ENCODE data around the gene BDH1.

Gene BDH1

GRCh38 chr3:197547306-197548011, 8.3 kb downstream of the BDH1 start:
- no peak for DNase-seq

- DNase-seq, result no peak
Measured at GRCh38 chr3:197546307-197547085, 9.3 kb downstream of the BDH1 start.

- DNase-seq, result no peak
Measured at GRCh38 chr3:197545571-197545970, 10.2 kb downstream of the BDH1 start.

GRCh38 chr3:197545101-197545500, 10.7 kb downstream of the BDH1 start:
- no peak for DNase-seq

GRCh38 chr3:197542741-197543454, 12.9 kb downstream of the BDH1 start:
- DNase-seq, result no peak

GRCh38 chr3:197541756-197542539, 13.8 kb downstream of the BDH1 start:
- no peak for DNase-seq

- DNase-seq, result no peak
Measured at GRCh38 chr3:197540961-197541377, 14.8 kb downstream of the BDH1 start.

GRCh38 chr3:197539651-197540051, 16.1 kb downstream of the BDH1 start:
- no peak for DNase-seq

GRCh38 chr3:197533927-197534725, 21.6 kb downstream of the BDH1 start:
- DNase-seq, result no peak

- no peak for DNase-seq
Measured at GRCh38 chr3:197533396-197533795, 22.4 kb downstream of the BDH1 start.

GRCh38 chr3:197532388-197532787, 23.4 kb downstream of the BDH1 start:
- no peak for DNase-seq

GRCh38 chr3:197528190-197528589, 27.6 kb downstream of the BDH1 start:
- no peak for DNase-seq

- DNase-seq, result no peak
Measured at GRCh38 chr3:197527569-197527968, 28.2 kb downstream of the BDH1 start.

- DNase-seq, result no peak
Measured at GRCh38 chr3:197525706-197526105, 30.1 kb downstream of the BDH1 start.

GRCh38 chr3:197524128-197524527, 31.6 kb downstream of the BDH1 start:
- no peak for DNase-seq

- DNase-seq, result no peak
Measured at GRCh38 chr3:197523526-197523925, 32.2 kb downstream of the BDH1 start.

- DNase-seq, result no peak
Measured at GRCh38 chr3:197522881-197523441, 32.8 kb downstream of the BDH1 start.

GRCh38 chr3:197522183-197522715, 33.5 kb downstream of the BDH1 start:
- no peak for DNase-seq

GRCh38 chr3:197521277-197522182, 34.2 kb downstream of the BDH1 start:
- DNase-seq, result no peak

Measured in NCI-H1436 treated with DMSO at 0.1 percent for 48 hours (cell line).